ENCODE data around the gene CLPTM1.
"Not testable (repeated sequence)": the region's sequence is repeated elsewhere in the genome, so short reads cannot be mapped to it uniquely, and the experiment has no call there.

CLPTM1 gene

GRCh38 chr19:44954649-44955504 is at the start of gene CLPTM1:
Gene CLPTM1, plus strand, starts transcription at chr19:44955380. Its CDS starts 16 bp downstream, at chr19:44955396.
- in situ Hi-C loops (cut with MboI; ENCODE audit: low pct_unique_long_range_greater_than_20kb, low sequenced_read_pairs, unreplicated experiment), result no loop called here
- DNase-seq (ENCODE audit: low spot score), result peak; percentile 98
- TF ChIP-seq CTCF (IDR thresholded peaks at IDR 0.05; ENCODE audit: extremely low read depth, insufficient read depth, missing control alignments), result no peak

- no peak for TF ChIP-seq CTCF (IDR thresholded peaks at IDR 0.05; ENCODE audit: extremely low read depth, insufficient read depth, missing control alignments)
- no peak for DNase-seq (ENCODE audit: low spot score)
- in situ Hi-C loops (cut with MboI; ENCODE audit: low pct_unique_long_range_greater_than_20kb, low sequenced_read_pairs, unreplicated experiment), result no loop called here
Measured at GRCh38 chr19:44905437-44906160, 49.6 kb upstream of the CLPTM1 start, which contains the start of gene APOE. Gene APOE, plus strand, starts transcription at chr19:44905796. Its CDS starts 829 bp downstream, at chr19:44906625.

GRCh38 chr19:44907613-44908012 is 47.6 kb upstream of the CLPTM1 start:
- no peak for TF ChIP-seq CTCF (IDR thresholded peaks at IDR 0.05; ENCODE audit: extremely low read depth, insufficient read depth, missing control alignments)
- no peak for DNase-seq (ENCODE audit: low spot score)
- in situ Hi-C loops (cut with MboI; ENCODE audit: low pct_unique_long_range_greater_than_20kb, low sequenced_read_pairs, unreplicated experiment), result no loop called here

GRCh38 chr19:44908074-44908835 is 46.9 kb upstream of the CLPTM1 start:
- DNase-seq (ENCODE audit: low spot score), result no peak
- in situ Hi-C loops (cut with MboI; ENCODE audit: low pct_unique_long_range_greater_than_20kb, low sequenced_read_pairs, unreplicated experiment), result no loop called here
- TF ChIP-seq CTCF (IDR thresholded peaks at IDR 0.05; ENCODE audit: extremely low read depth, insufficient read depth, missing control alignments), result no peak

GRCh38 chr19:44908836-44909261 is 46.3 kb upstream of the CLPTM1 start:
- in situ Hi-C loops (cut with MboI; ENCODE audit: low pct_unique_long_range_greater_than_20kb, low sequenced_read_pairs, unreplicated experiment), result no loop called here
- DNase-seq (ENCODE audit: low spot score), result no peak
- TF ChIP-seq CTCF (IDR thresholded peaks at IDR 0.05; ENCODE audit: extremely low read depth, insufficient read depth, missing control alignments), result no peak

- in situ Hi-C loops (cut with MboI; ENCODE audit: low pct_unique_long_range_greater_than_20kb, low sequenced_read_pairs, unreplicated experiment), result no loop called here
- no peak for DNase-seq (ENCODE audit: low spot score)
- no peak for TF ChIP-seq CTCF (IDR thresholded peaks at IDR 0.05; ENCODE audit: extremely low read depth, insufficient read depth, missing control alignments)
Measured at GRCh38 chr19:44909775-44910174, 45.4 kb upstream of the CLPTM1 start.

GRCh38 chr19:44911896-44912295 is 43.3 kb upstream of the CLPTM1 start:
- DNase-seq (ENCODE audit: low spot score); in situ Hi-C loops (cut with MboI; ENCODE audit: low pct_unique_long_range_greater_than_20kb, low sequenced_read_pairs, unreplicated experiment): not testable (repeated sequence)
